ENCODE measurements around the gene TREX2. TPM values are rescaled to one million over a fixed set of nuclear protein-coding genes. Genes with fewer than 3 reads are reported as not detected.

The TREX2 gene
- total and polyA plus RNA-seq, 2 of the 8 experiments (the other 6 are each of a cell fraction or from before 2014, with no cell fraction given) = 0.71 to 0.80 TPM

GRCh38 chrX:153416781-153417450 is 28.9 kb downstream of the TREX2 start (continued):
- TF ChIP-seq TEAD4 (IDR thresholded peaks at IDR 0.05; ENCODE audit: low read depth, low read length) (no peak), ASH2L (IDR thresholded peaks at IDR 0.05; ENCODE audit: low read length) (no peak)

All from H1 (cell line).